HG03571 (cell line): ENCODE data around the gene AFF3.

Source experiments
- ATAC-seq: cut with Tn5 transposase; IDR thresholded peaks from one replicate; pipeline ENCODE4 v1.9.1; 2021; ENCODE audit not compliant: unreplicated experiment

AFF3 gene

DNA sequence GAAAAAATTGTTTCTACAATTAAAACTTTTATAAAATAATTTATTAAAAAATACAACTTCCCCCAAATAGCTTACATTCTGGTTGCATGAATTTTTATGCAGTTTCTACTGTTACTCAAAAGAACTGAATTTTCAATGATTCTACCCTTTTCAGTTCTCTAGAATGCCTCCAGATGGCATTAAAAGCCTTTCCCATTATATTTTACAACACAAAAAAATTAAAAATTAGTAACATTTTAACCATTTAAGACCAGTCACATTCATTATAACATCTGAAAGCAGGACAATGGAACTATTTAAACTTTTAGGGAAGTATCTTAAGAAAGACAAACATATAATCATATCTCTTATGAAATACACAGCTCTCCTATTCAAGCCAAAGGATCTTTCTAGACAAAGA is 416.6 kb downstream of the AFF3 start:
- ATAC-seq = no peak

DNA sequence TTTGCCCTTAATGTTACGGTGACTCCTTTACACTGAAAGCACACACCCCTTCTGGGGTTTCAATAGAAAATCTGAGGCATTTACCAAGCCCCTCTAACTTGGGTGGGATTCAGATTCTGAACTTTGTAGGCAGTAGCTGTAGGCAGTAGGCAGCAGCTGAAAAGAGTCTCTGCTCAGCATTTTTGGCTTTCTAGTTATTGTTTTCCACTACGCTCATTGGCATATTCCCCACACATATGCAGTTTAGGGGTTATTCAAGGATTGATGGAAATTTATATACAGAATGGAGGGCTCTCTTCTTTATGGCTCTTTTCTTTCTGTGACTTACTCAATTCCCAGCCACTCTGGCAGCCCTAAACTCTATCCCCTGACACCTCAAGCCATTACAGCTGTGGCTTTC is 419.9 kb downstream of the AFF3 start:
- no peak for ATAC-seq

DNA sequence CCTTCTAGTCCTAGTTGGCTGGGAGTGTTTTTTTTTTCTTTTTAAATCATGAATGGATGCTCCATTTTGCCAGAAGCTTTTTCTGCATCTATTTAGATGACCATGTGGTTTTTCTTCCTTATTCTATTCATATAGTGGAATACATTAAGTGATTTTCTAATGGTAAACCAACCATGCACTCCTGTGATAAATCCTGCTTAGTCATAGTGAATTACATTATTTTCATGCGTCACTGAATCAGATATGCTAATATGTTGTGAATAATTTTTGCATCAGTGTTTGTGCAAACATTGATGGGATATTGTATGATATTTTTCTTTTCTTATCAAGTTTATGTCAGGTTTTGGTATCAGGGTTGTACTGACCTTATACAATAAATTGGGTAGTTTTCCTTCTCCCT is 423.3 kb downstream of the AFF3 start:
- ATAC-seq = no peak

DNA sequence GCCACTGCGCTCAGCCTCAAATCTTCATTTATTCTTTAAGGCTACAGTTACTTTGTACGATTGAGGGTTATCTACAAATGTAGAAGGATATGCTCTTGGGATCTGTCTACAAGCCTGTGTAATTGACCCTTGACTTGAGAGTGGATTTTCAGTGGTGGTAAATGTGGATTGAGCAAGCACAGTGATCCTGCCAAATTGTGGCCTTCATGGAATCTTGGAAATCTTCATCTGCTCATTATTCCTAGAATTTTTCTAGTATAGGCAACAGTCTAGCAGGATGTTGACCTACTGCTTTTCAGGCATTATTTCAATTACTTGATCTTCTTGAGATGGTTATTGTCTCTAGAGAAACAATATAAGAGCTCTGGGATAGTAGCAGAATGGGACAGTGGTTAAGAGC is 426.4 kb downstream of the AFF3 start:
- no peak for ATAC-seq

DNA sequence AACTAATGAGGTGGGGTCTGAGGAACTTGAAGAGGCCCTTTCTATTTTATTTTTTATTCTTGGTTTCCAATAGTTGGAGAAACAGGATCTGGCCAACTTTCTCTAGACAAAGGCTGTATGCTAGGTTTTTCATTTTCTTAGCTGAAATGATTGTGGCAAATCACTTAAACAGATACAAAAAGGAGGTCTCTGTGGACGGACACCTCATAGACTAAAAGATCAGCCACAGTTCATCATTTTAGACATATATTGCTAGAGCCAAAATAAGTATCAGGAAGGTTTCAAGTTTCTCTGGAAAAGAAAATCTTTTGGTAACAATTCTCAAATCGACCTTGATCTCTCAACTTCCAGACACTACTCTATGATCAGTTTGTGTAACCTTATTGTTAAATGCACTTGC is 428.0 kb downstream of the AFF3 start:
- ATAC-seq = no peak

DNA sequence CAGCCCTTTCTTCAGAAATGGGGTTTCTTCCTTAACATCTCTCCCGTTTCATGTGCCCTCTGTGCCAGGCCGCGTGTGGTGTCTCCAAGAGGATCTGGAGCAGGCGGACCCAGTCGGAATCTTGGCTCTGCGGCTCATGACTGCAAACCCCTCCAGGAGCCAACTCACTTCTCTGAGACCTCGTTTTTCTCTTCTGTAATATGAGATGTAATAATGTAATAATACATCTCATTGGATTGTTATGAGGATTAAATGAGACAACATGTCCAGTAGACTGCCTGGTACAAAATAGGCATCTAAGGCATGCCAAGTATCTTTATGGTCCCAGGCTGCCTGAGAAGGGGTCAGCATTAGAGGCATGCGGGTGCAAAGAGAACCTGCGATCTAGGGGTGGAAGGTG is 431.2 kb downstream of the AFF3 start:
- ATAC-seq = no peak

DNA sequence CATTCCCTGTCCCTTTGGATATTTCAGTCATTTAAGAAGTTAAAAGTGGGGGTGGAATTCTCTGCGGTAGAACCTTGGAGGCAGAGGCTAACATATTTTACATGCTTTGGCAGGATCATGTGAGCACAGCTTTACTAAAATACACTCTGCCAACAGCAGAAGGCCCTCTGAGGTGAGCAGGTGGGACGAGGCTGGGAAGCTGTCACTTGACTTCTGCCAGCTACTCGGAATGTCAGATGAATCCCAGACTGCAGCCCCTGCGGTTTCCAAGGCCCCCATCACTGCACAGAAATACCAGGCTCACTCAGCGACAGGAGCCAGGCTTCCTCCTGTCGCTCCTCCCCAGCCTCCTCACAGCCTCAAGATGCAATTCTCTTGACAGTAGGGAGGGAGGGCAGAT is 431.7 kb downstream of the AFF3 start:
- ATAC-seq = no peak

DNA sequence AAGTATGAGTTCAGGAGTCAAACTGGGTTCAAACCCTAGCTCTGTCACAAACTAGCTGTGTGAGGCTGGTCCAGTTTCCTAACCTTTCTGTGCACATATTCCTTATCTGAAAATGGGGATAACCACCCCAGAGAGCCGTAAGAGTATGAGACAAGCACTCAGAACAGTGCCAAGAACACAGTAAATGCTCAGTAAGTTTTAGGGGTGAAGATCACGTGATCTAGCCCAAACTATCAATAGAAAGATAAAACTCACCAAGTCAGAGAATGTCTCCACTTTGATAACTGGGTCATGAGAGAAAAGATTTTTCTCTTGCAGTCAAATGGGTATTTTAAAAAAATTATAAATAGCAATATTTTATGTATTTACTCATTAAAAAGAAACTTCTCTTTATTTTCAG is 433.2 kb downstream of the AFF3 start:
- no peak for ATAC-seq

DNA sequence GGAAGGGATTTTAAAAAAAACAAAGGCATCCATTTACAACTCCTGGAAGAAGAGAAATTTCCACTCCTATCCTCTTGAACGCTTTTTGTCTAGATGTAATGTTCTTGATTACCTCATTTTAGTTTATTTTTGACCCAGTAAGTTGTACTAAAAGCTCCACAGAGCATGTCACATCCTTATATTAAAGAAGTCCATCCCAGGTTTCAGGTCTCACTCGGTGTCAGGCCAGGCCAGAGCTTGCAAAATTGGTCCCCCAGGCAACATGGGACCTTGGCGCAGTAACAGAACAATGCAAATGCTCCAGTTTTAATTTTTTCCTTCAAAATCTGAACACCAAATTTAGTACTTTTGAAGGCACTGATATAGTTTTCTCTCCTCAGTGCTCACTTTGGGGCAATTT is 434.2 kb downstream of the AFF3 start:
- ATAC-seq = no peak

DNA sequence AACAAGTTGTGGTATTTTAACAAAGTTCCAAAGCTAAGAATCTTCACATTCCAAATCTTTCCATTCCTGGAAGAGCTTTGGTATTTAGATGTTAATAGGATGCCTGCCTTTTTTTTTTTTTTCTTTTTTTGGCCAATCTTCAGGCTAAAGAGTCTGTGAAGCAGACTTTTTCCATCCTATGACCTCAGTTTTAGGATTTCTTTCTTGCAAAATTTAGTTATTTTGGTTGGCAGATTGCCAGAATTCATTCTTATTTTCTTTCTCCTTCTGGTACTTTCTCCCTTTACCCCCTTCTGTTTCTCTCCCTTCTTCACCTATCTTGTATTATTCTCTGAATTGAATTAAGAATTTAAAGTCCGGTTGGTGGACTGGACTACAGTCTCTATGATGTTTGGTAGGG is 434.8 kb downstream of the AFF3 start:
- ATAC-seq = no peak

DNA sequence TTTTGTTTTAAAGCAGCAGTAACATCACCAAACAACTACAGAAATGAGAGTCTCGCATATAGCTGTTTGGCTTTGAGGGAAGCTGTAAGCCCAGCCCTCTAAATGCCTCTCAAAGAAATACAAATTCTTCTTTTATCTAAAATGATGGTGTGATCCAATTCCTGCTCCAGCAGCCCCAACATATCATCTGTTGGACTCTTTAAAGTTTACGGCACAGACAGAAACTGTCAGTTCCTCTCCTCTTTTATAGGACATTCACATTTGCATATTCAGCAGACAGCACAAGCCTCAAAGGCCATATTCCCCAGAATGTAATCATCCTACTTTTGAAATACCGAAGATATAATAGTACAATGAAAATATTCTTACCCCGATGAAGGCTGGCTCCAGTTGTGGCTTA is 435.7 kb downstream of the AFF3 start:
- ATAC-seq = no peak

DNA sequence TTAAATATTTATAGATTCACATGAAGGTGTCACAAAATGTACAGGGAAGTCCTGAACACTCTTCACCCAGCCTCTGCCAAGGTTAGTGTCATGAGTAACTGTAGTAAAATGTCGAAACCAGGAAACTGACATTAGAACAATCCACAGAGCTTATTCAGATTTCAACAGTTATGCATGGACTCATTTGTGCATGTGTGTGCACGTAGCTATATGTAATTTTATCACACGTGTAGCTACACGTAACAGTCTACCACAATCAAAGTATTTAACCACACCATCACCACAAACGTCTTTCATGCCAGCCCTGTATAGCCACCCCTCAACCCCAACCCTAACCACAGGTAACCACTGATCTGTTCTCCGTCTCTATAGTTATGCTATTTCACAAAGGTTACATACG is 440.9 kb downstream of the AFF3 start:
- ATAC-seq = no peak

DNA sequence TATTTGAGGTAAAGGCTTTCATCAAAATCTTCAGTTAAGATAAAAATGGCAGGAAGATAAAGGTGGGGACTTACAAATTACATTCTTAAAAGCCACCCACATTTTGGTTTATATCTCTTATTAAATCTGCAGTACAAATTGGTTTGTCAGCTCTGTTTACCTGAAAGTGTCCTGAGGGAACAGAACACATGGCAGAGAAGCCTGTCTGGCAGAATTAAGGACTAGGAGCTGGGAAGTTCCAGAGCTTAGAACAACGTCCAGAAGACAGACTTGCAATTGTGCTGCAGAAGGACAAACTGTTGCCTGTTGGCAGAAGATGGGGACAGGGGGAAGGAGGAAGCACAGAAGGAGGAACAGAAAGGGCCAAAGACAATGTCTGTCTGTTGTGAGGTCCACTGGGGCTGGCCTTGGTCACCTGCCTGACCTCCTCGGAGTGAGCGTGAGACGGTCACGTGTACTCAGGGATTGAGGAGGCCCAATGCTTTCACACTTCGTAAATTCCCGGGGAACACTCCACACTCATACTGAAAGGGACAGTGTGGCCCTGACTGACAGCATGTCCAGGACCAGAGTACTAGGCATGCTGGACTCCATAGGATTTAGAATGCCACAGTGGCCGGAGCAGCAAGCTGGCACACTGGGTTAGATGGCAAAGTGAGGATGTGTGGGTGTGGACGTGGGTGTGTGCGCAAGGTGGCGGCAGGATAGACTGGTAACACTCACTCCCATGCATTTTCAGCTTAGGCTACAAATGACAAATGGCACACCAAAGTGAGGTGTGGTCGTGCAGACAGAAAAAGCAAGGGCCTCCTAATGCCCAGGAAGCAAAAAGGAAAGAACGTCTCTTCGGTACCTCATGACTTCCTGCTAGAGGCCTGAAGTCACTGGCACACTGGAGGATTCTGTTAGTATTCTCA is 441.6 kb downstream of the AFF3 start:
- no peak for ATAC-seq

DNA sequence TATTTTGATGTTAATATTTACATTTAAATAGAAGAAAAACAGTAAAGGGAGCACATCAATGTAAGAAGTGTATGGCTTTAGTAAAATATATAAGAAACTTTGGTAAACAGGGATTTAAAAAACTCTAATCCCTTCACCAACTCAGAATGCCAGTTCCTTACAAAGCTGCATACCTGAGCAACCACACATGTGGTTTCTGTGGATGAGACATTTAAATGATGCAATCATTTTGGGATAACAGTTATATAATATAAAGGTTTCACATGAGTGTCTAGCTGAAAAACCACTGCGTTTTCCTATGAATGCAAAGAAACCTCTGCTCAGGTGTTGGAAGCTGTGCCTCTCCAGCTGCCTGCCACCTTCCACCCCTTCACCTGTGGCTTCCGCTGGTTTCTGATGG is 443.5 kb downstream of the AFF3 start:
- no peak for ATAC-seq

DNA sequence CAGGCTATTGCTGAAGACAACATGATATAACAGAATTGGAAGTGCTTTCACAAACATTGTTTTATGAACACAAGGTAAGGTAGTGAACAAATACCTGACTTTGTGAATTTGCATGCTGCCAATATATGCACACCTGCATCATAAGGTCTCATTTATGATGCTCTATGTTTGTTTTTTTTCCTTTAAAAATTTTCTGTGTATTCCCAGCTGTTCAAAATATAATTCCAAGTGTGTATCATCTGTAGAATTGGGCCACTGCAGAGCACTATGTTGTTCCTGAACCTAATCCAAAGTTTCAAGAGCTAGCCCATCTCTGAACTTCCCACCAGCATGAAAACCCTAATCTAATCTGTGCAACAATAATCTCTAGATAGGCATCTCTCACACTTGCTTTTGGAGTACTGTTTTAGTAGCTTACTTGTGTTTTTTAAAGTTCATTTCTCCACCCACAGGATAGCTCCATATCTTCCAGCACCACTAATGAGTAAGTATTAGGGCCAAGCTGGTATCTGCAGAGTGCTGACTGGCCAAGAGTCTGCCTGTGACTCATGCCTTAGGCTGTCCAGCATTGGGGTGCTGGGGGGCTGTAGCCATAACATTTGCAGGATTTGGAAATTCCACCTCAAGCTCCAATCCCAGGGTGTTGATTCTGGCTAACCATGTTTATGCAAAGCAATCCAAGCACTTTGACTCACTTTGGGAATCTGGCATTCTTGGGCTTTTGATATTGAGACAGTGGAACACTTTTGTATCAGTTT is 444.4 kb downstream of the AFF3 start:
- ATAC-seq = no peak

DNA sequence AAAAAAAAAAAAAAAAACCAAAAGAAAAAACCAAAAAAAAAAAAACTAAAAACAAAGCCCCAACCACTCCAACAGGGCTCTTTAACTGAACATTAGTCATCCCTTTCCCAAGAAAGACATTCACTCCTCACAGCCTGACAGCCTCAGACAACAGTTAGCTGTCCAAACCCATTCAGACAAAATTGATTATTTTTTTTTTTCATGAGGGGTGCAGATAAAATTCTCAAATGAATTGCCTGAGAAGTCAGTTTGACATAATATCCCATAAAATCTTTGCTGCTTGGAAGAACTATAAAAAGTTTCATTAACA is 446.5 kb downstream of the AFF3 start:
- no peak for ATAC-seq

DNA sequence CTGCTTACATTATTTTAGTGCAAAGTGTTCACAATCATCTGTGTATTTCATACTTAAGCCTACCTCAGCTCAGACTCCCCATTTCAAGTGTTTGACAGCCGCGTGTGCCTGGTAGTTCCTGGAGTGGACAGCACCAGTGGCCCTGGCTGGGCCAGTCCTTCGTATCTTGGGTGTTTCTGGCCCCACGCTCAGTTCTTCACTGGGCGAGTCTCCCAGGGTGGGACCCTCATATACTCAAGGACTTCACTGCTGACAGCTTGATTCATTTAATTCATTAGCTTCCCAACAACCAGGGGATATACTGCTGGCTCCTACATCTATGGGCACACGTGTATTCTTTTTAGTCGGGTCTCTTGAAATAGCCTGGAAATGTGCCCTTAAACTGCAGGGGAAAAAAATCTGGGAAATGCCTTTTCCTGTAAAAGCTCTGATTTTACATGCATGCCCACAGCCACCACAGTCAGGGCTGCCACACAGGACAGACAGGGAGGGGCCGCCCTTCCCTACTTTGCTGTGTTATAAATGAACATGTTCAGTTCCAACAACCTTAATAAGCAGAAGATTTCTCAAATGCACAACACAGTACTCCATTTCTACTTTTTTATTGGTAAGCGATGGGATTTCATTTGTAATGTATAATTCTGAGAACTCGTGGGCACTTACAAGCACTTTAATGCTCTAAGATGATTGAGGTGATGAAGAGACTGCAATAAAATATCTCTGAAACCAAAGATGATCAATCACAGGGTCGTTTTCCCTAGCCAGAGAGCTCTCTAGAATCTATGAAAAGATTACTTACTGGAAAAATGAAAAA is 447.1 kb downstream of the AFF3 start:
- ATAC-seq = no peak

DNA sequence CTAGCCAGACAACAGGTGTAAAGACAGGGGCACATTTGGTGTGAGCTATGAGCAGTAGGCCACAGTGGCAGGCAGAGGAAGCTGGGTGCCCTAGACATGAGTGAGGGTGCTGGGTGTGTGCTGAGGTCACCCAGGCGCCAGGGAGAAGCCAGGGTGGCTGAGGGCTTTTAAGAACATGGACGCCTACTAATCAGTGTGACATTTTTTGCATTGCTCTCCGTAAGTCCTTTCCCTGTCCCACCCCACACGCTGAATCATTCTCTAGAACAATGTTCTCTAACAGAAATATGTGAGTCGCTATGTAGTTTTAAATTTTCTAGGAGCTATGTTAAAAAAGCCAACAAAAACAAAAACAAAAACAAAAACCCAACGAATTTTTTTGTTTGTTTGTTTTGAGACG is 448.1 kb downstream of the AFF3 start:
- no peak for ATAC-seq

DNA sequence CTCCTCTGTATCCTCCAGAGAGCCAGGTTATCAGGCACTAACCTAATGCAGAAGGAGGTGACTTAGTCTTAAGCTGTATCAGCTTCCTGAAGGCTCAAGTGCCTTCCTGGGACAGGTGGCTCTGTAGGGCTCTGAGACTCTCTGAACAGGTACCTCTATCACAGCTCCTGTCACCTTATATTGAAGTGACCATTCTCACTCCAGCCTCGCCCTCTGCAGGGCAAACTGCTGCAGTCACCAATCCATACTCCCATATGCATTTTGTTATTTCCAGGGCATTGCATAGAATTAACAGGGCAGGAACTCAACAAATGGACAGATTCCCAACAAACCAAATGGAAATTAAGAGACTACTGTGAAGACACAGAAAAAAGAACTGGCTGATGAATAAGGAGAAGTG is 449.6 kb downstream of the AFF3 start:
- no peak for ATAC-seq

DNA sequence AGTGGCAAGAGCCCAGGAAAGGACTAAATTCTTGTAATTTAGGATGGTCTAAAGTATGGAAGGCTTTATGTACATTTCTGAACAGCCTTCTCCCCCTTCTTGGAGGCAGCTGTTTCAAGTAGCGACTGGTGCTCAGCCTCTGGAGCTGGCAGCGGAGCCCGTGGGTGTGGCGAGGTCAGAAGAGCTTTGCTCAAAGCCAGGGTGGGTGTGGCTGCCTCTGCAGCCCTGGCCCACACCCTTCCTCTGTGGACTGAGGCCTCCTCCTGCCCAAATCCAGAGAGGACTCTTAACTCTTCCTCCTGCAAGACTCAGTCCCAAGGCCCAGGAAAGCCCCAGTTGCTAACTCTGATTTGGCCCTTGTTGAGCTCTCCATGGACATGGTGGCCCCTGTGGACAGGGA is 450.5 kb downstream of the AFF3 start:
- no peak for ATAC-seq

DNA sequence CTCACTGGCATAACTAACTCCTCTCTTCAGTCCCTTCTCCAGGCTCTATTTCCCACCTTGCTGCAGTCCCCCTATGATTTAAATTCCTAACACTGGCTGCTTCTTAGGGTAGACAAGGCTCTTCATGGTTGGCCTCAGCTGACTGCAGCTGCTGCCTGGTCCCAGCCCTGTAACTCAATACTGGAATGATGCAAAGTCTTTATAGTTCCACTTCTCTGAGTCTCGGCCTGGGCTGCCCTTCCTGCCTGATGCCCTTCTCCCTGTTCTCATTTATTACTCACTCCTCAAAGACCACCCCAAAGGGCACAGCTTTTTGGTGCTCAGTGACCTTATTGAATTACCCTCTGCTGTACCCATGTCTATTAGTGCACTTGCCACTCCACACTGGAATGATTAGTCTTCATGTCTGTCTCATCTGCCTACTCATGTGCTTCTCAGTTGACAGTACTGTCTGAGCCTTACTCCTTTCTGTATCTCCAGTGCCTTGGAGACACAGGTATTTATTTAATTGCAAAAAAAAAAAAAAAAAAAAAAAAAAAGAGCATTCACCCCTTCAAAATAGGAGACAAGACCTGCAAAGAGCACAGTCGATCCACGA is 453.1 kb downstream of the AFF3 start:
- no peak for ATAC-seq
